ENCODE measurements around the gene AGMO. TPM values are rescaled to one million over a fixed set of nuclear protein-coding genes. Genes with fewer than 3 reads are reported as not detected.
"Not testable (repeated sequence)": the region's sequence is repeated elsewhere in the genome, so short reads cannot be mapped to it uniquely, and the experiment has no call there.

Gene AGMO
- polyA plus RNA-seq, 2 of the 4 experiments (the other 2 are of a cell fraction) = 2.6 to 7.9 TPM

DNA sequence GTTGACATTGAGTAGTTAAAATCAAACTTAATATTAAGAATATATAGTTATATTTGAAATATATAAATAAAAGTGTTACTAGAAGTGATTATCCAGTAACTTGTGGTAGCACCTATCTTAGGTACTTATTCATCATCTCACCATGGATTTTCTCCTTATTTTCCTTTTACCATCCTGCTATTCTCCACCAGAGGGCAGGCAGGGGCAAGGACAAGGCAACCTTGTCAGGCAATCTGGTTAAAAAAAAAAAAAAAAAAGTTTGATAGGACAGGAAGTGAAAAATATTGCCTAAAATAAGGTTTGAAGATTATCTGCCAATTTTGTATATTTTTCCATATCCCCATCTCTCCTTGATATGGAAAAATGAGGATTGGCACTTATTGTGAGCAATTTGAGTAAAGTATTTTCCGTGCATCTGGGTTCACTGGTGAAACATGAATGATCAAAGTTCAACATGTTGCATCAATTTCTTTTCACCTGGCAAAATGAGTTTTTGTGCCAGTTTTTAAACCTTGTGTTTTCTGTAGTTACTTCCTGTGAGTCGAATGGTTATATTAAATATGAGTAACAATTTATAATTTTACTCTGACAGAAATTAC lies 256.7 kb downstream of the AGMO start:
- Histone ChIP-seq H3K9me3 (no peaks in the 10 kb centered on the region), H3K27ac (no peak overlapping the region), H3K4me1 (no peaks in the 10 kb centered on the region), H3K4me2 (no peak overlapping the region), H3K4me3 (no peak overlapping the region)
- ATAC-seq = peak in 1 of 2 experiments; percentile 52; a peak in 1 of 6 replicates
- no peak for FAIRE-seq
- ChIA-PET POLR2A (no interaction called here), CTCF (interaction anchor here (0.9 to 1.5 kb wide), 2 partner anchors 14 to 303 kb away, joined by 3 read pairs; no protein-coding TSS in a partner anchor)
- TF ChIP-seq KDM1A (IDR thresholded peaks at IDR 0.05; ENCODE audit: low read depth) (no peak), POLR2A (IDR thresholded peaks at IDR 0.05; ENCODE audit: low read length) (no peak), RAD21 (conservative IDR thresholded peaks at IDR 0.05 in 1 of 2, IDR thresholded peaks at IDR 0.05 in 1 of 2) (peak; percentile 63 to 76; a peak in 4 of 5 replicates), SMC3 (IDR thresholded peaks at IDR 0.05) (peak; percentile 74), ESRRA (IDR thresholded peaks at IDR 0.05; ENCODE audit: borderline replicate concordance, low read length) (peak; percentile 90), BHLHE40 (IDR thresholded peaks at IDR 0.05; ENCODE audit: low read depth, low read length) (no peak), TP53 (CRISPR knock-in tag; IDR thresholded peaks at IDR 0.05) (no peak)
- TF ChIP-seq, protein P1, sequence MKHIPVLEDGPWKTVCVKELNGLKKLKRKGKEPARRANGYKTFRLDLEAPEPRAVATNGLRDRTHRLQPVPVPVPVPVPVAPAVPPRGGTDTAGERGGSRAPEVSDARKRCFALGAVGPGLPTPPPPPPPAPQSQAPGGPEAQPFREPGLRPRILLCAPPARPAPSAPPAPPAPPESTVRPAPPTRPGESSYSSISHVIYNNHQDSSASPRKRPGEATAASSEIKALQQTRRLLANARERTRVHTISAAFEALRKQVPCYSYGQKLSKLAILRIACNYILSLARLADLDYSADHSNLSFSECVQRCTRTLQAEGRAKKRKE (CRISPR knock-in tag; IDR thresholded peaks at IDR 0.05; ENCODE audit: low read depth) = no peak
- TF ChIP-seq, protein P2, sequence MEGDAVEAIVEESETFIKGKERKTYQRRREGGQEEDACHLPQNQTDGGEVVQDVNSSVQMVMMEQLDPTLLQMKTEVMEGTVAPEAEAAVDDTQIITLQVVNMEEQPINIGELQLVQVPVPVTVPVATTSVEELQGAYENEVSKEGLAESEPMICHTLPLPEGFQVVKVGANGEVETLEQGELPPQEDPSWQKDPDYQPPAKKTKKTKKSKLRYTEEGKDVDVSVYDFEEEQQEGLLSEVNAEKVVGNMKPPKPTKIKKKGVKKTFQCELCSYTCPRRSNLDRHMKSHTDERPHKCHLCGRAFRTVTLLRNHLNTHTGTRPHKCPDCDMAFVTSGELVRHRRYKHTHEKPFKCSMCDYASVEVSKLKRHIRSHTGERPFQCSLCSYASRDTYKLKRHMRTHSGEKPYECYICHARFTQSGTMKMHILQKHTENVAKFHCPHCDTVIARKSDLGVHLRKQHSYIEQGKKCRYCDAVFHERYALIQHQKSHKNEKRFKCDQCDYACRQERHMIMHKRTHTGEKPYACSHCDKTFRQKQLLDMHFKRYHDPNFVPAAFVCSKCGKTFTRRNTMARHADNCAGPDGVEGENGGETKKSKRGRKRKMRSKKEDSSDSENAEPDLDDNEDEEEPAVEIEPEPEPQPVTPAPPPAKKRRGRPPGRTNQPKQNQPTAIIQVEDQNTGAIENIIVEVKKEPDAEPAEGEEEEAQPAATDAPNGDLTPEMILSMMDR (IDR thresholded peaks at IDR 0.05) = peak; percentile 69
- peak; percentile 3 to 63 for DNase-seq (ENCODE audit: low read depth in 1 of 2, low spot score in 1 of 2)
- WGBS (ENCODE audit: missing lambda C conversion rate) = 23% methylated on average over 2 of the region's 2 CpGs

DNA sequence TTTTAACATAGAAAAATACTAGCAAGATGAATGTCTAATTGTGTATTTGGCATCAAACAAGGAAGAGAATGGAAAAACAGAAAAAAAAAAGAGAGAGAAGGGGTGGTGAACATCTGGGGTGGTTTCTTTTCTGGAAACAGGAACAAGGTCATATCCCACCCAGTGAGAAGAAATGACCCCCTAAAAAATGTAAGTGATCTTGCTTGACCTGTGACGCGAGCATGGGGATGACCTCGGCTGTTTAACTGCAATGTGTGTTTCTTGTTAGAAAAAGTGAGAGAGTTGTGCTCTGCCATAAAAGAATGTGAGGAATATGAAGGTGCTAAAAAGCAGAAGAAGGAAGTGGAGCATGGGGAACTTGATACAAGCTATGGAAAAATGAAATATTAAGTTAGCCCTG lies 258.5 kb downstream of the AGMO start:
- POLR2A ChIA-PET = no interaction called here
- DNase-seq (ENCODE audit: low read depth in 1 of 2, low spot score in 1 of 2) (no peak), FAIRE-seq (no peak), ATAC-seq (no peak)
- H3K4me2 ChIP-seq = no peak overlapping the region
- H3K4me3 ChIP-seq = no peak overlapping the region
- H3K4me1 ChIP-seq = no peaks in the 10 kb centered on the region
- no peaks in the 10 kb centered on the region for H3K9me3 ChIP-seq
- 60% methylated on average over 3 of the region's 3 CpGs for WGBS (ENCODE audit: missing lambda C conversion rate)
- CTCF ChIA-PET = interaction anchor here (1.1 to 1.5 kb wide), 3 partner anchors 12 to 767 kb away, joined by 3 to 5 read pairs (median 3); no protein-coding TSS in a partner anchor
- H3K27ac ChIP-seq = no peak overlapping the region
- TF ChIP-seq, protein P3, sequence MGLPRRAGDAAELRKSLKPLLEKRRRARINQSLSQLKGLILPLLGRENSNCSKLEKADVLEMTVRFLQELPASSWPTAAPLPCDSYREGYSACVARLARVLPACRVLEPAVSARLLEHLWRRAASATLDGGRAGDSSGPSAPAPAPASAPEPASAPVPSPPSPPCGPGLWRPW (IDR thresholded peaks at IDR 0.05) = no peak
- TF ChIP-seq CBX2 (IDR thresholded peaks at IDR 0.05; ENCODE audit: borderline replicate concordance, low read depth) = no peak
- TF ChIP-seq, protein P4, sequence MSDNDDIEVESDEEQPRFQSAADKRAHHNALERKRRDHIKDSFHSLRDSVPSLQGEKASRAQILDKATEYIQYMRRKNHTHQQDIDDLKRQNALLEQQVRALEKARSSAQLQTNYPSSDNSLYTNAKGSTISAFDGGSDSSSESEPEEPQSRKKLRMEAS (IDR thresholded peaks at IDR 0.05) = no peak
- TF ChIP-seq HEYL (CRISPR knock-in tag; IDR thresholded peaks at IDR 0.05) = no peak
- no peak for TF ChIP-seq KDM1A (IDR thresholded peaks at IDR 0.05; ENCODE audit: low read depth)
- no peak for TF ChIP-seq RFX5 (IDR thresholded peaks at IDR 0.05)
- no peak for TF ChIP-seq HOXB13 (CRISPR knock-in tag; IDR thresholded peaks at IDR 0.05; ENCODE audit: low read depth)

DNA sequence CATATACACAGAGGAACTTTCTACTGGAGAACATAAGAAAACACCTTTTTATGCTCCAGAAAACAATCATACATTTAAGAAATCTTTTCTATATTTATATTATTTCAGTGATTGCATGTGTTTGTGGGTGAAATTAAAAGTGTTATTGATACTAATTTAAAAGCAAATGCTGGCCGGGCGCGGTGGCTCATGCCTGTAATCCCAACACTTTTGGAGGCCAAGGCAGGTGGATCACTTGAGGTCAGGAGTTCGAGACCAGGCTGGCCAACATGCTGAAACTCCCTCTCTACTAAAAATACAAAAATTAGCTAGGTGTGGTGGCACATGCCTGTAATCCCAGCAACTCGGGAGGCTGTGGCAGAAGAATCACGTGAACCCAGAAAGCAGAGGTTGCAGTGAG lies 260.8 kb downstream of the AGMO start:
- H3K4me1 ChIP-seq; ATAC-seq; H3K27ac ChIP-seq; H3K4me2 ChIP-seq; POLR2A ChIA-PET; H3K9me3 ChIP-seq; DNase-seq (ENCODE audit: low read depth in 1 of 2, low spot score in 1 of 2); CTCF ChIA-PET; H3K4me3 ChIP-seq; FAIRE-seq: not testable (repeated sequence)
- 44% methylated on average over 6 of the region's 6 CpGs for WGBS (ENCODE audit: missing lambda C conversion rate)

DNA sequence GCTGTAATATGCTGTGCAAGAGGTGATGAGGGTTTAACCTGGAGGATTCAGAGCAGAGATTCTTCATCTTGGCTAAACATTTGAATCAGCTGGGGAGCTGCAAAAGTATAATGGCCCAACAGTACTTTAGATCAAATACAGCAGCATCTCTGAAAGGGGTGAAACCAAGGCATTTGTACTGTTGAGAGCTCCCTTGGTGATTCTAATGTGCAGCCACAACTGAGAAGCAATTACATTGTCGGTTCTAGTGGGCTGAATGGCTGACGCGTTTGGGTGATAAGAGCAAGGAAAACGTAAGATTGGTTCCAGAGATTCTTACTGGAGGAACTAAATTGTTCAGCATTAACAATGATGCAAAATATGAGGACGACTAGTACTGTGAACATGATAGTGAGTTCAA lies 269.7 kb downstream of the AGMO start:
- no peak for ATAC-seq

More for the DNA sequence above, 269.7 kb downstream of the AGMO start:
- ChIA-PET CTCF (interaction anchor here (1.8 kb wide), 1 partner anchor 10 kb away, joined by 5 read pairs; no protein-coding TSS in a partner anchor), POLR2A (no interaction called here)
- DNase-seq (ENCODE audit: low read depth in 1 of 2, low spot score in 1 of 2) (no peak), FAIRE-seq (no peak)
- Histone ChIP-seq H3K9me3 (no peaks in the 10 kb centered on the region), H3K4me3 (no peak overlapping the region), H3K27ac (no peak overlapping the region), H3K4me2 (no peak overlapping the region), H3K4me1 (no peaks in the 10 kb centered on the region)
- WGBS (ENCODE audit: missing lambda C conversion rate) = 43% methylated on average over 5 of the region's 5 CpGs
- TF ChIP-seq, protein P2 (IDR thresholded peaks at IDR 0.05) = no peak
- no peak for TF ChIP-seq RNF2 (IDR thresholded peaks at IDR 0.05; ENCODE audit: borderline replicate concordance, low read depth)
